ENCODE data around the gene TMEM272. TPM values are rescaled to one million over a fixed set of nuclear protein-coding genes. Genes with fewer than 3 reads are reported as not detected.

The TMEM272 gene
- total RNA-seq, 2 experiments from 2014 or later = 0.23 to 0.29 TPM

- H3K27ac Mint-ChIP-seq = no peak overlapping the region
- POLR2A ChIA-PET = interaction anchor here (1.0 kb wide), 1 partner anchor 13 kb away, joined by 3 read pairs; no protein-coding TSS in a partner anchor
- H3K36me3 Mint-ChIP-seq (ENCODE audit: low read depth) = no peaks in the 10 kb centered on the region
These were observed 10.3 kb downstream of the TMEM272 start for GRCh38 chr13:51834581-51835171.

GRCh38 chr13:51833980-51834379, 11.0 kb downstream of the TMEM272 start:
- Mint-ChIP-seq H3K27me3 (ENCODE audit: low read depth) (no peaks in the 10 kb centered on the region), H3K9me3 (ENCODE audit: insufficient read depth) (no peaks in the 10 kb centered on the region), H3K27ac (no peak overlapping the region), H3K4me1 (ENCODE audit: low read depth) (peaks cover 52% of the 10 kb centered on the region), H3K36me3 (ENCODE audit: low read depth) (no peaks in the 10 kb centered on the region), H3K4me3 (no peak overlapping the region)
- peak; percentile 18 for DNase-seq
- POLR2A ChIA-PET = interaction anchor here (1.0 kb wide), 1 partner anchor 12 kb away, joined by 3 read pairs; no protein-coding TSS in a partner anchor
- no peak for ATAC-seq
- CTCF ChIA-PET = interaction anchor here (0.8 to 9.4 kb wide), 9 partner anchors 8 to 178 kb away, joined by 3 to 251 read pairs (median 8); partner anchors contain the start of gene ALG11

More at GRCh38 chr13:51834581-51835171, 10.3 kb downstream of the TMEM272 start:
- CTCF ChIA-PET = interaction anchor here (0.8 to 9.4 kb wide), 8 partner anchors 9 to 178 kb away, joined by 3 to 251 read pairs (median 5); partner anchors contain the start of gene ALG11
- DNase-seq (peak; percentile 15), ATAC-seq (no peak)
- no peaks in the 10 kb centered on the region for H3K9me3 Mint-ChIP-seq (ENCODE audit: insufficient read depth)
- no peak overlapping the region for H3K4me3 Mint-ChIP-seq
- H3K4me1 Mint-ChIP-seq (ENCODE audit: low read depth) = peaks cover 52% of the 10 kb centered on the region
- no peaks in the 10 kb centered on the region for H3K27me3 Mint-ChIP-seq (ENCODE audit: low read depth)

GRCh38 chr13:51832471-51833152, 12.4 kb downstream of the TMEM272 start:
- no peaks in the 10 kb centered on the region for H3K9me3 Mint-ChIP-seq (ENCODE audit: insufficient read depth)
- POLR2A ChIA-PET = interaction anchor here (0.9 to 2.0 kb wide), 5 partner anchors 11 to 28 kb away, joined by 4 to 16 read pairs (median 5); no protein-coding TSS in a partner anchor
- DNase-seq (peak; percentile 69), ATAC-seq (peak; percentile 94)
- no peaks in the 10 kb centered on the region for H3K36me3 Mint-ChIP-seq (ENCODE audit: low read depth)
- CTCF ChIA-PET = interaction anchor here (0.6 to 9.4 kb wide), 17 partner anchors 10 to 656 kb away, joined by 3 to 251 read pairs (median 5); partner anchors contain the start of gene TMEM272
- H3K4me1 Mint-ChIP-seq (ENCODE audit: low read depth) = peaks cover 52% of the 10 kb centered on the region
- H3K4me3 Mint-ChIP-seq = no peak overlapping the region
- H3K27ac Mint-ChIP-seq = peak overlapping the region; percentile 7
- H3K27me3 Mint-ChIP-seq (ENCODE audit: low read depth) = no peaks in the 10 kb centered on the region

GRCh38 chr13:51831519-51831918, 13.5 kb downstream of the TMEM272 start:
- Mint-ChIP-seq H3K27ac (no peak overlapping the region), H3K4me1 (ENCODE audit: low read depth) (peaks cover 52% of the 10 kb centered on the region), H3K27me3 (ENCODE audit: low read depth) (no peaks in the 10 kb centered on the region), H3K36me3 (ENCODE audit: low read depth) (no peaks in the 10 kb centered on the region), H3K9me3 (ENCODE audit: insufficient read depth) (no peaks in the 10 kb centered on the region), H3K4me3 (no peak overlapping the region)
- POLR2A ChIA-PET = interaction anchor here (0.9 to 2.0 kb wide), 4 partner anchors 10 to 26 kb away, joined by 4 to 16 read pairs (median 5); no protein-coding TSS in a partner anchor
- DNase-seq (no peak), ATAC-seq (no peak)
- CTCF ChIA-PET = interaction anchor here (0.9 to 9.4 kb wide), 13 partner anchors 11 to 655 kb away, joined by 3 to 251 read pairs (median 6); partner anchors contain the start of gene TMEM272

GRCh38 chr13:51829568-51829899, 15.4 kb downstream of the TMEM272 start:
- H3K9me3 Mint-ChIP-seq (ENCODE audit: insufficient read depth) = no peaks in the 10 kb centered on the region
- no peak overlapping the region for H3K4me3 Mint-ChIP-seq
- no peaks in the 10 kb centered on the region for H3K36me3 Mint-ChIP-seq (ENCODE audit: low read depth)
- peaks cover 63% of the 10 kb centered on the region for H3K4me1 Mint-ChIP-seq (ENCODE audit: low read depth)
- ATAC-seq = no peak
- no peak for DNase-seq
- no peaks in the 10 kb centered on the region for H3K27me3 Mint-ChIP-seq (ENCODE audit: low read depth)
- CTCF ChIA-PET = interaction anchor here (1.8 to 9.4 kb wide), 3 partner anchors 9 to 20 kb away, joined by 10 to 175 read pairs (median 11); no protein-coding TSS in a partner anchor
- no peak overlapping the region for H3K27ac Mint-ChIP-seq
- POLR2A ChIA-PET = interaction anchor here (0.6 kb wide), 1 partner anchor 230 kb away, joined by 4 read pairs; no protein-coding TSS in a partner anchor

- POLR2A ChIA-PET = interaction anchor here (0.6 kb wide), 1 partner anchor 231 kb away, joined by 4 read pairs; no protein-coding TSS in a partner anchor
- no peaks in the 10 kb centered on the region for H3K27me3 Mint-ChIP-seq (ENCODE audit: low read depth)
- CTCF ChIA-PET = interaction anchor here (1.0 to 9.4 kb wide), 4 partner anchors 9 to 21 kb away, joined by 3 to 175 read pairs (median 10); no protein-coding TSS in a partner anchor
- no peaks in the 10 kb centered on the region for H3K36me3 Mint-ChIP-seq (ENCODE audit: low read depth)
- no peak overlapping the region for H3K4me3 Mint-ChIP-seq
- H3K4me1 Mint-ChIP-seq (ENCODE audit: low read depth) = peaks cover 63% of the 10 kb centered on the region
- DNase-seq = no peak
- H3K9me3 Mint-ChIP-seq (ENCODE audit: insufficient read depth) = no peaks in the 10 kb centered on the region
- ATAC-seq = no peak
- H3K27ac Mint-ChIP-seq = no peak overlapping the region
These were observed 16.0 kb downstream of the TMEM272 start for GRCh38 chr13:51828730-51829567.

- Mint-ChIP-seq H3K36me3 (ENCODE audit: low read depth) (no peaks in the 10 kb centered on the region), H3K9me3 (ENCODE audit: insufficient read depth) (no peaks in the 10 kb centered on the region), H3K27me3 (ENCODE audit: low read depth) (no peaks in the 10 kb centered on the region), H3K4me3 (no peak overlapping the region), H3K4me1 (ENCODE audit: low read depth) (peaks cover 63% of the 10 kb centered on the region), H3K27ac (peak overlapping the region; percentile 82)
- ChIA-PET POLR2A (interaction anchor here (0.7 kb wide), 1 partner anchor 373 kb away, joined by 3 read pairs; no protein-coding TSS in a partner anchor), CTCF (interaction anchor here (1.2 to 9.4 kb wide), 5 partner anchors 8 to 392 kb away, joined by 3 to 175 read pairs (median 5); no protein-coding TSS in a partner anchor)
- ATAC-seq = no peak
- no peak for DNase-seq
These were observed 17.7 kb downstream of the TMEM272 start for GRCh38 chr13:51827254-51827653.

- CTCF ChIA-PET = interaction anchor here (1.2 to 9.4 kb wide), 4 partner anchors 9 to 392 kb away, joined by 3 to 175 read pairs (median 4); no protein-coding TSS in a partner anchor
- Mint-ChIP-seq H3K9me3 (ENCODE audit: insufficient read depth) (no peaks in the 10 kb centered on the region), H3K4me1 (ENCODE audit: low read depth) (peaks cover 66% of the 10 kb centered on the region), H3K27me3 (ENCODE audit: low read depth) (no peaks in the 10 kb centered on the region), H3K4me3 (peak overlapping the region; percentile 27), H3K36me3 (ENCODE audit: low read depth) (no peaks in the 10 kb centered on the region), H3K27ac (peak overlapping the region; percentile 82)
- no peak for ATAC-seq
- POLR2A ChIA-PET = no interaction called here
- DNase-seq = no peak
These were observed 18.4 kb downstream of the TMEM272 start for GRCh38 chr13:51826606-51827005.

- DNase-seq (no peak), ATAC-seq (peak; percentile 5)
- Mint-ChIP-seq H3K9me3 (ENCODE audit: insufficient read depth) (no peaks in the 10 kb centered on the region), H3K4me3 (peak overlapping the region; percentile 60), H3K27me3 (ENCODE audit: low read depth) (no peaks in the 10 kb centered on the region), H3K4me1 (ENCODE audit: low read depth) (peaks cover 75% of the 10 kb centered on the region), H3K27ac (peak overlapping the region; percentile 82), H3K36me3 (ENCODE audit: low read depth) (no peaks in the 10 kb centered on the region)
- ChIA-PET POLR2A (interaction anchor here (1.0 to 1.4 kb wide), 3 partner anchors 10 to 373 kb away, joined by 3 to 7 read pairs (median 5); partner anchors contain the start of gene INTS6), CTCF (interaction anchor here (0.9 to 9.4 kb wide), 10 partner anchors 8 to 391 kb away, joined by 3 to 175 read pairs (median 4); partner anchors contain the start of gene TMEM272)
These were observed 19.2 kb downstream of the TMEM272 start for GRCh38 chr13:51825681-51826254.

- CTCF ChIA-PET = interaction anchor here (0.9 to 9.4 kb wide), 8 partner anchors 9 to 371 kb away, joined by 3 to 175 read pairs (median 6); partner anchors contain the start of gene TMEM272
- ATAC-seq (peak; percentile 66), DNase-seq (peak; percentile 44)
- Mint-ChIP-seq H3K4me1 (ENCODE audit: low read depth) (peaks cover 80% of the 10 kb centered on the region), H3K9me3 (ENCODE audit: insufficient read depth) (no peaks in the 10 kb centered on the region), H3K36me3 (ENCODE audit: low read depth) (no peaks in the 10 kb centered on the region), H3K27me3 (ENCODE audit: low read depth) (no peaks in the 10 kb centered on the region), H3K27ac (peak overlapping the region; percentile 82), H3K4me3 (peak overlapping the region; percentile 60)
- POLR2A ChIA-PET = interaction anchor here (1.0 to 1.4 kb wide), 3 partner anchors 10 to 372 kb away, joined by 3 to 7 read pairs (median 5); partner anchors contain the start of gene INTS6
These were observed 19.8 kb downstream of the TMEM272 start for GRCh38 chr13:51825165-51825592.
